Cardiac septum (tissue), 1 donor: Measurements from ENCODE around the gene CPXM2. TPM values are rescaled to one million over a fixed set of nuclear protein-coding genes. Genes with fewer than 3 reads are reported as not detected.

Experiments
- DNase-seq: peaks from one replicate; pipeline ENCODE4 v3.0.0-alpha.2; 2020; ENCODE audit warnings: low spot score
- intact Hi-C: fragments of 100-400 bp; cut with DNase I; formaldehyde crosslinking; loops from one replicate; pipeline ENCODE4 v1.14.0; 2022
- total RNA-seq: library from RNA; stranded (reverse); fragmentation: NEBNext Ultra II Directional; extraction: Animal tissue kit (Norgen Biotek cat#: 25700); gene quantifications from one replicate; pipeline ENCODE4 v1.2.1, GENCODE V29; 2021
- donor health status: DM: no; HTN: no; CAD: no.

The CPXM2 gene
- total RNA-seq, 1 donor from 2014 or later: 11.2 TPM

DNA sequence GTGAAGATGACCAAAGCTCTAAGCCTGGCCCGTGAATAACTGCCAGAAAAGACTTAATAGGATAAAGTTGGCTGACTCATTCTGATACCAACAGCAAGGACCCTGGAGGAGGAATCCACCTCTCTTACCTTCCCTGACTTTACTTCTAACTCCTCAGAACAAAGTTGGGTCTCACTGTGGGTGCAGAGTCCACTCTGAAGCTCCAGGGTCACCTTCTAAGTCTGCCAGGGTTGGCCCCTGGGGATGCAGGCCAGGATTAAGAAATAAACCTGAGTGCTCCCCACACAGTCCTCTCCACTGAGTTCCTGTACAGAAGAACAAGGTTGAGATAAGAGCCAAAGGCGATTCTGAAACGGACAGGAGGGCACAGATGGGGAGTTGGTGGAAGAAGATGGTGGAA, 171.1 kb downstream of the CPXM2 start:
- no peak for DNase-seq
- intact Hi-C loops: no loop called here

DNA sequence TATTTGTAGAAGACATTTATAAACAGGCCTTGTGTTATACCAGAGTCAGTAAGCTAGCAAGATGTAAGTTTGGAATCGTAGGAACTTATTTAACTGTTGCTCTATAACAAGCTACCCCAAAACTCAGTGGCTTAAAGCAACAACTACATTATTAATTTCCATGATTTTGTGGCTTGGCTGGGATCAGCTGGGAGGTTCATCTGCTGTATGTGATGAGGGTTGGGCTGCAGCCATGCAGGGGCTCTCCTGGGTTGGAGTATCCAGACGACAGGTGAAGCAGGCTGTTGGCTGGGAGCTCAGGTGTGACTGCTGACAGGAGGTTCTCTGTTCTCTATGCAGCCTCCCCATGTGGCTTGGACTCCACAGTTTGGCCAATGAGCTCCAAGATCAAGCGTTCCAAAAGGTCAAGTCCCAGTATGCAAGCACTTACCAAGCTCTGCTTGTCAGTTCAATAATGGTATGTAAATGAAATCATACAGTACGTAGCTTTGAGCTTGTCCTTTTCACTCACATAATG, 173.0 kb downstream of the CPXM2 start:
- intact Hi-C loops: no loop called here

DNA sequence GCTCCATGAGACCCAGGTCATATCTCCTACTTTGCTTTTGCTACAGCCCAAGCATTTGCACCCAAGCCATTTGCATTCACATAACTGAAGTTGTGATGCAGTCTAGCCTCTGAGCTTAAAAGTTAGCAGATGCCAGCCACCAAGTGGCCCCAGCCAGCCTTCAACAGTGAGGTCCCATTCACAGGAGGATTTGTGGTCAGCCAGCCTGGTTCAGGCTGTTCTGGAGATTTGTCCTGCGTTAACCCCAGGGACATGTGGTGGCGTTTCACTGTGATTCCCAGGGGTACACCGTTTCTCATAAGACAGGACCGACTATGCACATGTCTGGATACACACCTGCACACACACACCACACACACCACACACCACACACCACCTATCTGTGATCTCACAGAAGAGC, 174.3 kb downstream of the CPXM2 start:
- intact Hi-C loops: no loop called here
- DNase-seq: no peak

More for the DNA sequence above, 173.0 kb downstream of the CPXM2 start:
- no peak for DNase-seq

DNA sequence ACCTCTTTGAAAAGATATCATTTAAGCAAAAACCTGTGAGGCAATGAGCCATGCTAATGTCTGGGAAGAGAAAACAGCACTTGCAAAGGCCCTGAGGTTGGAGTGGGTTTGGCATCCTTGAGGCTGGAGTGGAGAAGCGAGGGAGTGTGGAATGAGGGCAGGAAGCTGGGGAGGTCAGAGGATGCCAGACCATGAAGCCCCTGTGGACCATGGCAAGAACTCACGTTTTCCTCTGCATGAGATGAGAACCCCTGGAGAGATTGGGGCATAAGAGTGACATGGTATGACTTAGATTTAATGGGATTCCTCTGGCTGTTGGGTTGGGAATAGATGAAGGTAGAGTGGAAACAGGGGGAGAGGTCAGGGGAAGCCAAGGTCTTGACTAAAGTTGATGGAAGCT, 176.1 kb downstream of the CPXM2 start:
- no peak for DNase-seq
- intact Hi-C loops: no loop called here

DNA sequence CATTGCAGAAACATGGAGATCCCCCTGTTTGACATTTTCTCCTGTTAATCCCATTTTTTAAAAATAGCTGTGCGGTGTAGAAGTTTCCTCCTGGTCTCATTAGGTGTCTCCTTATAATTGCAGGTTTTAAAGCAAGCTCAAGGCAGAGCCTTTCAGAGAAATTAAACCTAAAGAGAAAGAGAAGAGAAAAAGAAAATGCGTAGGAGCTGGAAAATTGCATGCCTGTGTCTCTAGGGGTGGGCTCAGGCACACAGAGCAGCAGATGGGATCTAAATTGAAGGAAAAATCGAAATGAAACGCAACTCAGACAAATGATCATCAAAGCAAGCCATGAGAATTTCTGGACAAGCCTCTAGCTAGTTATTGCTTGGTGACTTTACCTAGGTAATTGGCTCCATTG, 185.4 kb downstream of the CPXM2 start:
- DNase-seq: no peak
- intact Hi-C loops: no loop called here

DNA sequence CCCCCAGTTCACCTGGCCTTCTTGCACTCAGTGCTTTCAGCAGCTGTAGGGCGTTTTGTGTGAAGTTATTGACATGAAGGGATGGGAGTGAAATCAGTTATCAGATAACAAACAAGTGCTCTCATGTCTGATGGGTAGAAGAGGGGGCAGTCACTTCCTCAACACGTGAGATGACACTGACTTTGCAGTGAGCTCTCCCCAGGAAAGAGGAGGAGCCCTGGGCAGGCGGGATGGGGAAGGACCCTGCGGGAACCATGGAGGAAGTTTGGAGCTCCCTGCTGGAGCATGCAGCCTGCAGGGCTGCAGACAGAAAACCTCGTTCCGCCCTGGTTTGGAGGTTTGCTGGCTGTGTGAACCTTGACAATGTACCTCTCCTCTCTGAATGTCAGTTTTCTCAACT, 186.8 kb downstream of the CPXM2 start:
- no peak for DNase-seq
- intact Hi-C loops: no loop called here

DNA sequence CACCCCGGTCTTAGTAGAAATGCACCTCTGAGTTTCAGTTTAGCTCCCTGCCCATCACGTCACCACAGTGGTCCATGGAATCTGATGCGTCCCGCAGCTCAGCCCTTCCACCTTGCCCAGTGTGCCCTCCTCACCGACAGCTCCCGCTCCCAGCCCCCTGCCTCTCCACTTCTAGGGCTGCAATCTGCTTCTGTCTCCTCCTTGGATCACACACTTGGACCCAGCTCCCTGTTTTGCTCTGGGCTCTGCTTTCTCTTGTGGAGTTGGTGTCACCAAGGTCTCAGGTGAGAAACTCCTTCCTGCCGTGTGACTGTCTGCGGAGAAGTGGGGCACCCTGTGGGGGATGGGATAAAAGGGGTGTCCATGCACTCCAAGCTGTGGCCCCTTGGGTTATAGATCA, 187.5 kb downstream of the CPXM2 start:
- DNase-seq: no peak
- intact Hi-C loops: no loop called here

DNA sequence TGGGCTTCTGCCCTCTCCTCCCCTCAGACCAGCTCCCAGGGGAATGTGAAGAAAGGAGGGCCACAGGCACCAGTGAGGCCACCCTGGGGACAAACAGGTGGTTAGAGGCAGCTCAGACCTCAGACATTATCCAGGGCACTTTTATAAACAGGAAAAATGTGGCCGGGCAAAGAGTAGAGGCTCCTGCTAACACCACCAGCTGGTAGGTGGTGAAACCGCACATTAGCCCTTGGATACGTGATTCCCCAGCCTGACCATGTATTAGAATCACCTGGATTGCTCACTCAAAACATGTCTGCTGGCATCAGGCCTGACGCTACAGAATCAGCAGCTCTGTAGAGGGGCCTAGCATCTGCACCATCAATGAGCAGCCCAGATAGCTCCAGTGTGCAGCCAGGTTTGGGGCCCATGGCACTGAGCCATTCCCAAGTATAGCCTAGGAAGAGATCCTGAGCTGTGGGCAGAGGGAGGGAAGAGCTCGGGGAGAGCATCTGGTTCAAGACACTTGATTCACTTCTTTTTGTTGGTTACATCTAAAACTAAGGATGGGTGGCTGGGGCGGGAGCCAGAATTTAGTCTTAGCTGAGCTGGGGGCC, 188.3 kb downstream of the CPXM2 start:
- intact Hi-C loops: no loop called here
- DNase-seq: no peak

Other genes with a start within 250 kb of the CPXM2 start
- not detected for gene GPR26, start 225.5 kb downstream of the CPXM2 start, total RNA-seq
- 5.4 TPM for gene CHST15, start 201.8 kb upstream of the CPXM2 start, total RNA-seq